GM12878 (cell line): ENCODE results near the gene NGFR.

ENCODE experiments used
- ASH2L ChIP-seq: fragments of 300-600, 200-600 bp; sonication (generic); IDR thresholded peaks from 2 replicates; pipeline ENCODE4 v1.6.1; 2017; ENCODE audit warnings: low read depth, mild to moderate bottlenecking, borderline replicate concordance
- CTCF ChIP-seq, 3 experiments: IDR thresholded peaks in 2 of 3; conservative IDR thresholded peaks in 1 of 3; 2 replicates each; pipeline ENCODE4 v1.5.1; 2011; ENCODE audit warnings: low read depth in 3 of 3, low read length in 3 of 3, mild to moderate bottlenecking in 3 of 3, control low read depth in 2 of 3, moderate library complexity in 2 of 3, inconsistent platforms in 1 of 3, mixed read lengths in 1 of 3; ENCODE audit not compliant: control insufficient read depth in 2 of 3, insufficient read depth in 1 of 3; ENCODE audit errors: extremely low read depth in 1 of 3
- ETV6 ChIP-seq, 2 experiments: fragments of 450-650 bp in 1 of 2; IDR thresholded peaks in 1 of 2; conservative IDR thresholded peaks in 1 of 2; 2 replicates each; pipeline ENCODE4 v1.6.1; 2014; ENCODE audit warnings: antibody characterized with exemption in 1 of 2, borderline replicate concordance in 1 of 2, low read depth in 1 of 2, mild to moderate bottlenecking in 1 of 2, moderate library complexity in 1 of 2
- EZH2 ChIP-seq: IDR thresholded peaks from 2 replicates; pipeline ENCODE4 v1.6.1; 2012; ENCODE audit warnings: low read depth, mild to moderate bottlenecking, control low read depth, inconsistent platforms, low read length, borderline replicate concordance; ENCODE audit not compliant: control insufficient read depth
- HSF1 ChIP-seq: fragments of 150-350 bp; IDR thresholded peaks from 2 replicates; pipeline ENCODE4 v1.6.1; 2014; ENCODE audit warnings: mild to moderate bottlenecking, low read depth, low read length
- IRF4 ChIP-seq: IDR thresholded peaks from 2 replicates; pipeline ENCODE4 v1.6.1; 2011; ENCODE audit warnings: low read depth, low read length
- NFIC ChIP-seq: IDR thresholded peaks from 2 replicates; pipeline ENCODE4 v1.6.1; 2012; ENCODE audit warnings: low read depth, mild to moderate bottlenecking, inconsistent platforms, low read length, moderate library complexity
- NR2C2 ChIP-seq: IDR thresholded peaks from 2 replicates; pipeline ENCODE4 v1.6.1; 2011; ENCODE audit warnings: borderline replicate concordance, low read depth; ENCODE audit not compliant: control insufficient read depth, insufficient read length
- POLR2A ChIP-seq: IDR thresholded peaks from 2 replicates; pipeline ENCODE4 v1.6.1; 2011; ENCODE audit warnings: low read depth, mild to moderate bottlenecking, low read length
- RCOR1 ChIP-seq: conservative IDR thresholded peaks from 2 replicates; pipeline ENCODE4 v1.6.1; 2012; ENCODE audit warnings: low read depth, low read length, improper control_type of control experiment
- SIN3A ChIP-seq: IDR thresholded peaks from 2 replicates; pipeline ENCODE4 v1.6.1; 2012; ENCODE audit warnings: low read depth, low read length, improper control_type of control experiment
- TAF1 ChIP-seq: IDR thresholded peaks from 2 replicates; pipeline ENCODE4 v1.6.1; 2011; ENCODE audit warnings: mild to moderate bottlenecking, low read depth, low read length, borderline replicate concordance
- ZNF24 ChIP-seq: fragments of 450-650 bp; IDR thresholded peaks from 2 replicates; pipeline ENCODE4 v1.6.1; 2017; ENCODE audit warnings: antibody characterized with exemption, mild to moderate bottlenecking

- TF ChIP-seq TAF1 (no peak), POLR2A (no peak), CTCF (IDR thresholded peaks at IDR 0.05 in 2 of 3, conservative IDR thresholded peaks at IDR 0.05 in 1 of 3; ENCODE audit: control insufficient read depth in 2 of 3, extremely low read depth in 1 of 3, insufficient read depth in 1 of 3, low read depth in 3 of 3, low read length in 3 of 3) (no peak), SIN3A (no peak), HSF1 (no peak), IRF4 (no peak), NR2C2 (no peak), NFIC (no peak), ETV6 (conservative IDR thresholded peaks at IDR 0.05 in 1 of 2, IDR thresholded peaks at IDR 0.05 in 1 of 2; ENCODE audit: borderline replicate concordance in 1 of 2, low read depth in 1 of 2) (no peak), EZH2 (no peak), RCOR1 (no peak), ZNF24 (no peak), ASH2L (no peak)
Measured at GRCh38 chr17:49447628-49448302, 47.3 kb upstream of the NGFR start.
